KMS-11 (cell line): ENCODE measurements around the gene KIN.

Source experiments
- H2AFZ ChIP-seq: fragments of 200-600 bp; sonication (generic); 2 replicates; pipeline ENCODE4 v1.6.1; 2016; ENCODE audit warnings: antibody characterized with exemption, mixed run types, low read depth
- H3K27ac ChIP-seq: fragments of 200-600 bp; sonication (generic); 2 replicates; pipeline ENCODE4 v1.6.1; 2016; ENCODE audit warnings: mild to moderate bottlenecking, mixed run types
- H3K27me3 ChIP-seq: fragments of 200-600 bp; sonication (generic); 2 replicates; pipeline ENCODE4 v1.6.1; 2017; ENCODE audit warnings: mild to moderate bottlenecking, low read depth, mixed run types, moderate library complexity; ENCODE audit not compliant: insufficient read depth
- H3K36me3 ChIP-seq: fragments of 200-600 bp; sonication (generic); 2 replicates; pipeline ENCODE4 v1.6.1; 2017; ENCODE audit warnings: mild to moderate bottlenecking, mixed run types; ENCODE audit not compliant: insufficient read depth
- H3K4me1 ChIP-seq: fragments of 200-600 bp; sonication (generic); 2 replicates; pipeline ENCODE4 v1.6.1; 2016; ENCODE audit warnings: mild to moderate bottlenecking, low read depth, mixed run types; ENCODE audit not compliant: poor library complexity, severe bottlenecking
- H3K4me2 ChIP-seq: fragments of 200-600 bp; sonication (generic); 2 replicates; pipeline ENCODE4 v1.7.0; 2016; ENCODE audit warnings: mild to moderate bottlenecking, mixed run types
- H3K4me3 ChIP-seq: fragments of 200-600 bp; sonication (generic); IDR thresholded peaks from 2 replicates; pipeline ENCODE4 v1.6.1; 2017; ENCODE audit warnings: low read depth, low read length, mixed read lengths; ENCODE audit not compliant: insufficient read depth
- H3K79me2 ChIP-seq: fragments of 200-600 bp; sonication (generic); 2 replicates; pipeline ENCODE4 v1.6.1; 2016; ENCODE audit warnings: low read depth, mixed run types; ENCODE audit not compliant: insufficient read depth
- H3K9ac ChIP-seq: fragments of 200-600 bp; sonication (generic); 2 replicates; pipeline ENCODE4 v1.6.1; 2016; ENCODE audit warnings: mild to moderate bottlenecking, mixed run types
- H4K20me1 ChIP-seq: fragments of 200-600 bp; sonication (generic); 2 replicates; pipeline ENCODE4 v1.6.1; 2016; ENCODE audit warnings: mild to moderate bottlenecking, mixed run types; ENCODE audit not compliant: insufficient read depth
- CTCF ChIP-seq: fragments of 200-600 bp; sonication (generic); conservative IDR thresholded peaks from 2 replicates; pipeline ENCODE4 v1.6.1; 2017; ENCODE audit warnings: low read depth, mild to moderate bottlenecking, antibody characterized with exemption, low read length, moderate library complexity, mixed read lengths

KIN gene

GRCh38 chr10:7795605-7796004 is 7.8 kb upstream of the KIN start:
- peaks cover 33% of the 10 kb centered on the region for H3K4me1 ChIP-seq
- H3K27me3 ChIP-seq = no peaks in the 10 kb centered on the region
- H4K20me1 ChIP-seq = peaks cover 34% of the 10 kb centered on the region
- no peak overlapping the region for H3K4me2 ChIP-seq
- H2AFZ ChIP-seq = no peak overlapping the region
- H3K9ac ChIP-seq = no peak overlapping the region
- peaks cover 68% of the 10 kb centered on the region for H3K79me2 ChIP-seq
- no peak overlapping the region for H3K4me3 ChIP-seq
- TF ChIP-seq CTCF = no peak
- H3K36me3 ChIP-seq = peaks cover 14% of the 10 kb centered on the region; the same call in 1 of the 2 replicates
- no peak overlapping the region for H3K27ac ChIP-seq

GRCh38 chr10:7794251-7795026 is 6.6 kb upstream of the KIN start:
- Histone ChIP-seq H3K4me2 (no peak overlapping the region), H4K20me1 (peaks cover 44% of the 10 kb centered on the region), H3K79me2 (peaks cover 80% of the 10 kb centered on the region), H3K4me3 (no peak overlapping the region), H2AFZ (no peak overlapping the region), H3K27me3 (no peaks in the 10 kb centered on the region), H3K4me1 (peaks cover 45% of the 10 kb centered on the region), H3K9ac (no peak overlapping the region), H3K36me3 (peaks cover 8% of the 10 kb centered on the region; the same call in 1 of the 2 replicates), H3K27ac (no peak overlapping the region)
- TF ChIP-seq CTCF = no peak

- Histone ChIP-seq H3K36me3 (peaks cover 7% of the 10 kb centered on the region; the same call in 1 of the 2 replicates), H4K20me1 (peaks cover 47% of the 10 kb centered on the region), H2AFZ (no peak overlapping the region), H3K27ac (no peak overlapping the region), H3K4me1 (peaks cover 50% of the 10 kb centered on the region), H3K9ac (no peak overlapping the region), H3K4me3 (no peak overlapping the region), H3K4me2 (no peak overlapping the region), H3K27me3 (no peaks in the 10 kb centered on the region), H3K79me2 (peaks cover 97% of the 10 kb centered on the region)
- TF ChIP-seq CTCF = no peak
These were observed 4.7 kb upstream of the KIN start for GRCh38 chr10:7792541-7792940.

GRCh38 chr10:7789390-7789789 is 1.6 kb upstream of the KIN start:
- peak overlapping the region; percentile 46; the same call in 1 of the 2 replicates for H3K27ac ChIP-seq

More at GRCh38 chr10:7789390-7789789, 1.6 kb upstream of the KIN start:
- Histone ChIP-seq H3K36me3 (no peaks in the 10 kb centered on the region), H3K4me3 (no peak overlapping the region), H3K4me1 (peaks cover 62% of the 10 kb centered on the region), H4K20me1 (peaks cover 43% of the 10 kb centered on the region), H3K27me3 (no peaks in the 10 kb centered on the region), H3K4me2 (peak overlapping the region; percentile 86), H3K79me2 (peaks cover 100% of the 10 kb centered on the region), H3K9ac (peak overlapping the region; percentile 80; the same call in 1 of the 2 replicates), H2AFZ (no peak overlapping the region)
- no peak for TF ChIP-seq CTCF
